ENCODE data around the gene OOSP3. TPM values are rescaled to one million over a fixed set of nuclear protein-coding genes. Genes with fewer than 3 reads are reported as not detected.
A peak's percentile ranks its signal among the peaks of the same experiment; 100 is the strongest.

OOSP3 gene
- not detected for total RNA-seq (2021; ENCODE audit: unreplicated experiment)
- polyA plus RNA-seq (2012) = not detected in 2 replicates
- percentile 16 among the genes with signal in this experiment for Bru-seq, nascent RNA
- BruChase-seq, experiment 1, labeled RNA remaining after a 6-hour chase = percentile 16 among the genes with signal in this experiment
- BruChase-seq, experiment 2, labeled RNA remaining after a 2-hour chase = percentile 21 among the genes with signal in this experiment
- long read RNA-seq = 0 reads

- H3K4me3 ChIP-seq (replicated peaks in 1 of 2; ENCODE audit: low read depth in 1 of 2, low read length in 2 of 2) = no peak within 1 kb of the TSS
- POLR2A ChIA-PET = no interaction called here
- no peak within 1 kb of the TSS for H2AFZ ChIP-seq (ENCODE audit: low read depth, low read length, poor library complexity, severe bottlenecking)
These were observed at the start of gene OOSP3 for GRCh38 chr11:59878575-59878974. OOSP3 (plus strand) TSS chr11:59878782; CDS start chr11:59878809, 27 bp downstream.

GRCh38 chr11:59829358-59829757 lies 49.2 kb upstream of the OOSP3 start:
- ATAC-seq = no peak
- BruUV-seq (replicated peaks) = no TSS peak
- Histone ChIP-seq H3K4me3 (replicated peaks in 1 of 2; ENCODE audit: low read depth in 1 of 2, low read length in 2 of 2) (no peak overlapping the region), H3K4me1 (ENCODE audit: control insufficient read depth in 1 of 2, insufficient read depth in 2 of 2, low read length in 2 of 2) (no peaks in the 10 kb centered on the region), H3K79me2 (ENCODE audit: insufficient read depth, low read length) (no peaks in the 10 kb centered on the region), H3K27me3 (ENCODE audit: insufficient read depth, low read length) (no peaks in the 10 kb centered on the region), H4K20me1 (ENCODE audit: insufficient read depth) (no peaks in the 10 kb centered on the region), H3K9ac (ENCODE audit: low read length) (no peak overlapping the region), H3K36me3 (ENCODE audit: control insufficient read depth in 1 of 2, insufficient read depth in 2 of 2, low read length in 2 of 2) (no peaks in the 10 kb centered on the region), H3K27ac (ENCODE audit: low read depth, low read length) (no peak overlapping the region), H3K9me3 (ENCODE audit: control insufficient read depth in 1 of 2, insufficient read depth in 1 of 2, low read depth in 1 of 2, low read length in 2 of 2) (no peaks in the 10 kb centered on the region), H2AFZ (ENCODE audit: low read depth, low read length, poor library complexity, severe bottlenecking) (no peak overlapping the region), H3K9me2 (ENCODE audit: insufficient read depth) (0 out of 2 replicates have a peak, but pooled peaks cover 4% of the 10 kb centered on the region), H3K4me2 (ENCODE audit: low read length) (no peak overlapping the region)
- intact Hi-C loops (cut with micrococcal nuclease) = no loop called here
- DNase-seq (ENCODE audit: low read depth, low spot score) = no peak
- RAD21 ChIA-PET (ENCODE audit: low non-redundant PET in 1 of 2, low total read pairs in 2 of 2, uncharacterized antibody in 2 of 2, unreplicated experiment in 2 of 2) = no interaction called here
- CTCF ChIA-PET = no interaction called here
- POLR2A ChIA-PET = no interaction called here
- no peak for TF ChIP-seq YY1 (IDR thresholded peaks at IDR 0.05; ENCODE audit: extremely low read depth, insufficient replicate concordance, low read depth, low read length)
- TF ChIP-seq CEBPB (IDR thresholded peaks at IDR 0.05; ENCODE audit: low read depth) = no peak
- TF ChIP-seq POLR2AphosphoS5 (IDR thresholded peaks at IDR 0.05; ENCODE audit: low read depth, low read length) = no peak
- TF ChIP-seq CTCF (IDR thresholded peaks at IDR 0.05 in 2 of 3, conservative IDR thresholded peaks at IDR 0.05 in 1 of 3; ENCODE audit: borderline replicate concordance in 1 of 3, insufficient read depth in 1 of 3, low read depth in 2 of 3, low read length in 2 of 3) = no peak
- no peak for TF ChIP-seq SRF (IDR thresholded peaks at IDR 0.05; ENCODE audit: low read depth)
- no peak for TF ChIP-seq ZNF274 (IDR thresholded peaks at IDR 0.05; ENCODE audit: low read depth, low read length)
- no peak for TF ChIP-seq SIN3A (IDR thresholded peaks at IDR 0.05; ENCODE audit: low read depth)
- TF ChIP-seq CBX3 (IDR thresholded peaks at IDR 0.05; ENCODE audit: low read depth) = no peak

More at GRCh38 chr11:59878575-59878974, at the start of gene OOSP3:
- Histone ChIP-seq H3K79me2 (ENCODE audit: insufficient read depth, low read length) (no peaks in the 10 kb centered on the region), H3K36me3 (ENCODE audit: control insufficient read depth in 1 of 2, insufficient read depth in 2 of 2, low read length in 2 of 2) (no peaks in the 10 kb centered on the region), H3K9ac (ENCODE audit: low read length) (no peak within 1 kb of the TSS), H3K9me2 (ENCODE audit: insufficient read depth) (no peaks in the 10 kb centered on the region), H4K20me1 (ENCODE audit: insufficient read depth) (no peaks in the 10 kb centered on the region), H3K27ac (ENCODE audit: low read depth, low read length) (no peak within 1 kb of the TSS), H3K9me3 (ENCODE audit: control insufficient read depth in 1 of 2, insufficient read depth in 1 of 2, low read depth in 1 of 2, low read length in 2 of 2) (no peaks in the 10 kb centered on the region), H3K27me3 (ENCODE audit: insufficient read depth, low read length) (no peaks in the 10 kb centered on the region), H3K4me2 (ENCODE audit: low read length) (no peak within 1 kb of the TSS), H3K4me1 (ENCODE audit: control insufficient read depth in 1 of 2, insufficient read depth in 2 of 2, low read length in 2 of 2) (no peaks in the 10 kb centered on the region)
- DNase-seq (ENCODE audit: low read depth, low spot score) = no peak
- ChIA-PET RAD21 (ENCODE audit: low non-redundant PET in 1 of 2, low total read pairs in 2 of 2, uncharacterized antibody in 2 of 2, unreplicated experiment in 2 of 2) (no interaction called here), CTCF (no interaction called here)
- intact Hi-C loops (cut with micrococcal nuclease) = no loop called here
- ATAC-seq = no peak
- no peak for TF ChIP-seq TCF7L2 (IDR thresholded peaks at IDR 0.05; ENCODE audit: borderline replicate concordance, extremely low read depth, insufficient read depth, insufficient read length)
- TF ChIP-seq ZBTB33 (IDR thresholded peaks at IDR 0.05; ENCODE audit: extremely low read depth, insufficient replicate concordance, low read length) = no peak
- no TSS peak for BruUV-seq (replicated peaks)
